ENCODE results near the gene MCUR1. TPM values are rescaled to one million over a fixed set of nuclear protein-coding genes. Genes with fewer than 3 reads are reported as not detected.
"Not testable (repeated sequence)": the region's sequence is repeated elsewhere in the genome, so short reads cannot be mapped to it uniquely, and the experiment has no call there.

MCUR1 gene
- total RNA-seq = 10 to 100 TPM; 20.6 to 22.6 TPM
- polyA plus RNA-seq (ENCODE audit: insufficient read length in 2 of 2) = 10 to 100 TPM; 45.7 to 52.2 TPM
- long read RNA-seq, donor 1, full-length matches to known transcripts = 12 of 12 reads
- long read RNA-seq, donor 1, partial matches to known transcripts = 0 of 12 reads
- long read RNA-seq, donor 1, other reads (novel, unspliced or antisense) = 0 of 12 reads
- long read RNA-seq, donor 2, full-length matches to known transcripts = 7 of 7 reads
- long read RNA-seq, donor 2, partial matches to known transcripts = 0 of 7 reads
- long read RNA-seq, donor 2, other reads (novel, unspliced or antisense) = 0 of 7 reads
- long read RNA-seq, donor 3, full-length matches to known transcripts = 10 of 10 reads
- long read RNA-seq, donor 3, partial matches to known transcripts = 0 of 10 reads
- long read RNA-seq, donor 3, other reads (novel, unspliced or antisense) = 0 of 10 reads
- long read RNA-seq, donor 4, full-length matches to known transcripts = 23 of 23 reads
- long read RNA-seq, donor 4, partial matches to known transcripts = 0 of 23 reads
- long read RNA-seq, donor 4, other reads (novel, unspliced or antisense) = 0 of 23 reads

- peak within 1 kb of the TSS; percentile 61 for H3K4me3 ChIP-seq (ENCODE audit: low read depth, low read length)
- DNase-seq (ENCODE audit: low read depth in 4 of 6, low spot score in 6 of 6) = peak; percentile 60 to 95 (median 80)
- no peaks in the 10 kb centered on the region for H3K27me3 ChIP-seq (ENCODE audit: control insufficient read depth, insufficient read depth, low read length)
- H3K36me3 ChIP-seq (ENCODE audit: control insufficient read depth, insufficient read depth, low read length) = no peaks in the 10 kb centered on the region
- peak within 1 kb of the TSS; percentile 90 for H3K27ac ChIP-seq (ENCODE audit: low read depth, low read length)
- no peaks in the 10 kb centered on the region for H3K4me1 ChIP-seq (ENCODE audit: control insufficient read depth, insufficient read depth, low read length)
- H3K9me3 ChIP-seq (ENCODE audit: control insufficient read depth, insufficient read depth, low read length) = no peaks in the 10 kb centered on the region
- WGBS (ENCODE audit: insufficient coverage) = under 1% methylated on average over 79 of the region's 81 CpGs
Observed at GRCh38 chr6:13814176-13814937, at the start of gene MCUR1. Gene MCUR1, minus strand, starts transcription at chr6:13814557. Its CDS starts 128 bp downstream, at chr6:13814429.

GRCh38 chr6:13863699-13864155 lies 49.4 kb upstream of the MCUR1 start:
- no peak for DNase-seq (ENCODE audit: low read depth in 4 of 6, low spot score in 6 of 6)
- H3K27ac ChIP-seq (ENCODE audit: low read depth, low read length) = no peak overlapping the region
- no peak overlapping the region for H3K4me3 ChIP-seq (ENCODE audit: low read depth, low read length)
- peaks cover 14% of the 10 kb centered on the region for H3K27me3 ChIP-seq (ENCODE audit: control insufficient read depth, insufficient read depth, low read length)
- no peaks in the 10 kb centered on the region for H3K36me3 ChIP-seq (ENCODE audit: control insufficient read depth, insufficient read depth, low read length)
- no peaks in the 10 kb centered on the region for H3K9me3 ChIP-seq (ENCODE audit: control insufficient read depth, insufficient read depth, low read length)
- H3K4me1 ChIP-seq (ENCODE audit: control insufficient read depth, insufficient read depth, low read length) = peaks cover 10% of the 10 kb centered on the region
- WGBS (ENCODE audit: insufficient coverage) = 75% methylated on average over 1 of the region's 2 CpGs

GRCh38 chr6:13860556-13861185 lies 46.3 kb upstream of the MCUR1 start:
- H3K4me3 ChIP-seq (ENCODE audit: low read depth, low read length); H3K4me1 ChIP-seq (ENCODE audit: control insufficient read depth, insufficient read depth, low read length); H3K9me3 ChIP-seq (ENCODE audit: control insufficient read depth, insufficient read depth, low read length); DNase-seq (ENCODE audit: low read depth in 4 of 6, low spot score in 6 of 6); H3K27ac ChIP-seq (ENCODE audit: low read depth, low read length); H3K36me3 ChIP-seq (ENCODE audit: control insufficient read depth, insufficient read depth, low read length): not testable (repeated sequence)
- WGBS (ENCODE audit: insufficient coverage) = 63% methylated on average over 1 of the region's 3 CpGs
- H3K27me3 ChIP-seq (ENCODE audit: control insufficient read depth, insufficient read depth, low read length) = peaks cover 15% of the 10 kb centered on the region

GRCh38 chr6:13859871-13860555 lies 45.7 kb upstream of the MCUR1 start:
- 19% methylated on average over 64 of the region's 66 CpGs for WGBS (ENCODE audit: insufficient coverage)
- Histone ChIP-seq H3K27me3 (ENCODE audit: control insufficient read depth, insufficient read depth, low read length) (peaks cover 15% of the 10 kb centered on the region), H3K9me3 (ENCODE audit: control insufficient read depth, insufficient read depth, low read length) (no peaks in the 10 kb centered on the region), H3K36me3 (ENCODE audit: control insufficient read depth, insufficient read depth, low read length) (no peaks in the 10 kb centered on the region), H3K4me3 (ENCODE audit: low read depth, low read length) (peak overlapping the region; percentile 16), H3K27ac (ENCODE audit: low read depth, low read length) (no peak overlapping the region), H3K4me1 (ENCODE audit: control insufficient read depth, insufficient read depth, low read length) (peaks cover 10% of the 10 kb centered on the region)
- peak in 2 of 6 donors; percentile 41 to 43 for DNase-seq (ENCODE audit: low read depth in 4 of 6, low spot score in 6 of 6)

GRCh38 chr6:13854716-13855250 lies 40.4 kb upstream of the MCUR1 start:
- H3K27me3 ChIP-seq (ENCODE audit: control insufficient read depth, insufficient read depth, low read length) = peaks cover 5% of the 10 kb centered on the region
- peaks cover 3% of the 10 kb centered on the region for H3K4me1 ChIP-seq (ENCODE audit: control insufficient read depth, insufficient read depth, low read length)
- no peaks in the 10 kb centered on the region for H3K36me3 ChIP-seq (ENCODE audit: control insufficient read depth, insufficient read depth, low read length)
- no peak overlapping the region for H3K27ac ChIP-seq (ENCODE audit: low read depth, low read length)
- no peak for DNase-seq (ENCODE audit: low read depth in 4 of 6, low spot score in 6 of 6)
- H3K4me3 ChIP-seq (ENCODE audit: low read depth, low read length) = no peak overlapping the region
- no peaks in the 10 kb centered on the region for H3K9me3 ChIP-seq (ENCODE audit: control insufficient read depth, insufficient read depth, low read length)
- 98% methylated on average over 34 of the region's 34 CpGs for whole genome bisulfite sequencing (ENCODE audit: insufficient coverage)

GRCh38 chr6:13853871-13854270 lies 39.5 kb upstream of the MCUR1 start:
- Histone ChIP-seq H3K4me1 (ENCODE audit: control insufficient read depth, insufficient read depth, low read length) (peaks cover under 1% of the 10 kb centered on the region), H3K9me3 (ENCODE audit: control insufficient read depth, insufficient read depth, low read length) (no peaks in the 10 kb centered on the region), H3K4me3 (ENCODE audit: low read depth, low read length) (no peak overlapping the region), H3K36me3 (ENCODE audit: control insufficient read depth, insufficient read depth, low read length) (no peaks in the 10 kb centered on the region), H3K27me3 (ENCODE audit: control insufficient read depth, insufficient read depth, low read length) (peaks cover 2% of the 10 kb centered on the region), H3K27ac (ENCODE audit: low read depth, low read length) (no peak overlapping the region)
- 96% methylated on average over 2 of the region's 5 CpGs for WGBS (ENCODE audit: insufficient coverage)
- DNase-seq (ENCODE audit: low read depth in 4 of 6, low spot score in 6 of 6) = no peak

GRCh38 chr6:13851803-13852202 lies 37.4 kb upstream of the MCUR1 start:
- no peak overlapping the region for H3K27ac ChIP-seq (ENCODE audit: low read depth, low read length)
- H3K4me3 ChIP-seq (ENCODE audit: low read depth, low read length) = no peak overlapping the region
- peaks cover 5% of the 10 kb centered on the region for H3K4me1 ChIP-seq (ENCODE audit: control insufficient read depth, insufficient read depth, low read length)
- H3K36me3 ChIP-seq (ENCODE audit: control insufficient read depth, insufficient read depth, low read length) = no peaks in the 10 kb centered on the region
- no peak for DNase-seq (ENCODE audit: low read depth in 4 of 6, low spot score in 6 of 6)
- no peaks in the 10 kb centered on the region for H3K9me3 ChIP-seq (ENCODE audit: control insufficient read depth, insufficient read depth, low read length)
- WGBS (ENCODE audit: insufficient coverage) = 71% methylated on average over 2 of the region's 2 CpGs
- H3K27me3 ChIP-seq (ENCODE audit: control insufficient read depth, insufficient read depth, low read length) = no peaks in the 10 kb centered on the region

- Histone ChIP-seq H3K4me1 (ENCODE audit: control insufficient read depth, insufficient read depth, low read length) (peaks cover 5% of the 10 kb centered on the region), H3K4me3 (ENCODE audit: low read depth, low read length) (no peak overlapping the region), H3K9me3 (ENCODE audit: control insufficient read depth, insufficient read depth, low read length) (no peaks in the 10 kb centered on the region), H3K27ac (ENCODE audit: low read depth, low read length) (no peak overlapping the region), H3K36me3 (ENCODE audit: control insufficient read depth, insufficient read depth, low read length) (no peaks in the 10 kb centered on the region), H3K27me3 (ENCODE audit: control insufficient read depth, insufficient read depth, low read length) (no peaks in the 10 kb centered on the region)
- DNase-seq (ENCODE audit: low read depth in 4 of 6, low spot score in 6 of 6) = no peak
- 100% methylated on average over 1 of the region's 3 CpGs for WGBS (ENCODE audit: insufficient coverage)
Observed at GRCh38 chr6:13851330-13851729, 37.0 kb upstream of the MCUR1 start.

- not testable (repeated sequence) for H3K27me3 ChIP-seq (ENCODE audit: control insufficient read depth, insufficient read depth, low read length); H3K36me3 ChIP-seq (ENCODE audit: control insufficient read depth, insufficient read depth, low read length); H3K9me3 ChIP-seq (ENCODE audit: control insufficient read depth, insufficient read depth, low read length); H3K4me1 ChIP-seq (ENCODE audit: control insufficient read depth, insufficient read depth, low read length); H3K27ac ChIP-seq (ENCODE audit: low read depth, low read length); DNase-seq (ENCODE audit: low read depth in 4 of 6, low spot score in 6 of 6); H3K4me3 ChIP-seq (ENCODE audit: low read depth, low read length)
- 100% methylated on average over 1 of the region's 5 CpGs for WGBS (ENCODE audit: insufficient coverage)
Observed at GRCh38 chr6:13850690-13851089, 36.3 kb upstream of the MCUR1 start.
